WTC11 (cell line): Measurements from ENCODE around the gene MESD. TPM values are rescaled to one million over a fixed set of nuclear protein-coding genes. Genes with fewer than 3 reads are reported as not detected.

Source experiments
- ATAC-seq: fragments of 200-7000 bp; cut with Tn5 transposase; 2 replicates; pipeline ENCODE4 v1.10.0; 2021; ENCODE audit warnings: mild to moderate bottlenecking, moderate library complexity
- CTCF ChIA-PET: fragments of 300-600 bp; sonication (Branson Sonifier 250); formaldehyde crosslinking; loops from one replicate; lab custom pipeline; 2021; ENCODE audit warnings: antibody characterized with exemption; lab: Charles Lee
- POLR2A ChIA-PET: fragments of 350-600 bp; sonication (Branson Sonifier 250); formaldehyde crosslinking; loops from one replicate; lab custom pipeline; 2021; ENCODE audit warnings: antibody characterized with exemption; lab: Charles Lee
- DNase-seq: peaks from one replicate; pipeline ENCODE4 v3.0.0; 2021; ENCODE audit warnings: low spot score
- H3K27ac Mint-ChIP-seq: 2 replicates; pipeline ENCODE4 v1.8.0; 2021; ENCODE audit warnings: mixed read lengths
- H3K27me3 Mint-ChIP-seq: 2 replicates; pipeline ENCODE4 v1.8.0; 2021; ENCODE audit warnings: low read depth, mild to moderate bottlenecking, moderate library complexity, mixed read lengths
- H3K36me3 Mint-ChIP-seq: 2 replicates; pipeline ENCODE4 v1.8.0; 2021; ENCODE audit warnings: mixed read lengths
- H3K4me1 Mint-ChIP-seq: 2 replicates; pipeline ENCODE4 v1.8.0; 2022; ENCODE audit warnings: mixed read lengths
- H3K4me3 Mint-ChIP-seq: 2 replicates; pipeline ENCODE4 v1.8.0; 2021; ENCODE audit warnings: mild to moderate bottlenecking, moderate library complexity, mixed read lengths
- H3K9me3 Mint-ChIP-seq: 2 replicates; pipeline ENCODE4 v1.8.0; 2021; ENCODE audit warnings: mixed read lengths
- ATF1 ChIP-seq: sonication (generic); formaldehyde crosslinking; IDR thresholded peaks from 2 replicates; pipeline ENCODE4 v1.8.1; 2023; ENCODE audit warnings: mild to moderate bottlenecking, moderate library complexity, missing genetic modification reagents
- ATF3 ChIP-seq: sonication (generic); formaldehyde crosslinking; conservative IDR thresholded peaks from 2 replicates; pipeline ENCODE4 v1.8.1; 2022; ENCODE audit warnings: mild to moderate bottlenecking, missing genetic modification reagents
- ATF6 ChIP-seq: sonication (generic); formaldehyde crosslinking; IDR thresholded peaks from 2 replicates; pipeline ENCODE4 v1.8.1; 2023; ENCODE audit warnings: mild to moderate bottlenecking, missing genetic modification reagents
- CBFB ChIP-seq: sonication (generic); formaldehyde crosslinking; IDR thresholded peaks from 2 replicates; pipeline ENCODE4 v1.8.1; 2022; ENCODE audit warnings: mild to moderate bottlenecking, low read depth, missing genetic modification reagents
- ELF4 ChIP-seq: sonication (generic); formaldehyde crosslinking; IDR thresholded peaks from 2 replicates; pipeline ENCODE4 v1.8.1; 2022; ENCODE audit warnings: low read depth, mild to moderate bottlenecking, moderate library complexity, missing genetic modification reagents
- ESRRA ChIP-seq: sonication (generic); formaldehyde crosslinking; IDR thresholded peaks from 2 replicates; pipeline ENCODE4 v1.8.1; 2022; ENCODE audit warnings: mild to moderate bottlenecking, missing genetic modification reagents, borderline replicate concordance
- FOXJ3 ChIP-seq: sonication (generic); formaldehyde crosslinking; IDR thresholded peaks from 2 replicates; pipeline ENCODE4 v1.9.0; 2021; ENCODE audit warnings: missing genetic modification reagents, mild to moderate bottlenecking, borderline replicate concordance
- FOXP4 ChIP-seq: sonication (generic); formaldehyde crosslinking; IDR thresholded peaks from 2 replicates; pipeline ENCODE4 v1.8.0; 2022; ENCODE audit warnings: mild to moderate bottlenecking, missing genetic modification reagents
- GRHL2 ChIP-seq: fragments of 250-450 bp; sonication (Bioruptor Pico); IDR thresholded peaks from 2 replicates; pipeline ENCODE4 v1.8.0; 2022; ENCODE audit warnings: mild to moderate bottlenecking, moderate library complexity; ENCODE audit not compliant: insufficient replicate concordance, severe bottlenecking
- GTF2I ChIP-seq: fragments of 250-450 bp; sonication (Bioruptor Pico); conservative IDR thresholded peaks from 2 replicates; pipeline ENCODE4 v1.4.0; 2021; ENCODE audit warnings: mild to moderate bottlenecking
- MAX ChIP-seq: sonication (generic); formaldehyde crosslinking; IDR thresholded peaks from 2 replicates; pipeline ENCODE4 v1.8.0; 2022; ENCODE audit warnings: mild to moderate bottlenecking, missing genetic modification reagents
- NFATC4 ChIP-seq: fragments of 250-450 bp; sonication (Bioruptor Pico); IDR thresholded peaks from 2 replicates; pipeline ENCODE4 v1.9.0; 2021; ENCODE audit warnings: mild to moderate bottlenecking
- NR2C2 ChIP-seq: sonication (generic); formaldehyde crosslinking; IDR thresholded peaks from 2 replicates; pipeline ENCODE4 v1.8.0; 2022; ENCODE audit warnings: mild to moderate bottlenecking, missing genetic modification reagents
- PRDM15 ChIP-seq: sonication (generic); formaldehyde crosslinking; IDR thresholded peaks from 2 replicates; pipeline ENCODE4 v1.8.0; 2022; ENCODE audit warnings: missing genetic modification reagents
- RELA ChIP-seq: sonication (generic); formaldehyde crosslinking; IDR thresholded peaks from 2 replicates; pipeline ENCODE4 v1.8.1; 2022; ENCODE audit warnings: missing genetic modification reagents, mild to moderate bottlenecking, borderline replicate concordance
- RORB ChIP-seq: fragments of 250-450 bp; sonication (Bioruptor Pico); IDR thresholded peaks from 2 replicates; pipeline ENCODE4 v1.9.0; 2021; ENCODE audit warnings: mild to moderate bottlenecking
- SMAD4 ChIP-seq: sonication (generic); formaldehyde crosslinking; IDR thresholded peaks from 2 replicates; pipeline ENCODE4 v1.8.0; 2022; ENCODE audit warnings: mild to moderate bottlenecking, missing genetic modification reagents
- TEAD1 ChIP-seq: sonication (generic); formaldehyde crosslinking; IDR thresholded peaks from 2 replicates; pipeline ENCODE4 v1.8.0; 2022; ENCODE audit warnings: mild to moderate bottlenecking, missing genetic modification reagents
- ZMAT4 ChIP-seq: fragments of 250-450 bp; sonication (Bioruptor Pico); IDR thresholded peaks from 2 replicates; pipeline ENCODE4 v1.9.0; 2021; ENCODE audit warnings: mild to moderate bottlenecking
- ZNF121 ChIP-seq: sonication (generic); formaldehyde crosslinking; IDR thresholded peaks from 2 replicates; pipeline ENCODE4 v1.8.0; 2023; ENCODE audit warnings: missing genetic modification reagents
- ZNF232 ChIP-seq: sonication (generic); formaldehyde crosslinking; IDR thresholded peaks from 2 replicates; pipeline ENCODE4 v1.8.0; 2022; ENCODE audit warnings: mild to moderate bottlenecking, missing genetic modification reagents
- total RNA-seq: library from RNA; stranded (reverse); gene quantifications from 3 replicates; pipeline ENCODE4 v1.2.3, GENCODE V29; 2021

Gene MESD
- total RNA-seq, 1 experiment from 2014 or later, result 28.3 TPM

- no peak for DNase-seq
- CTCF ChIA-PET, result no interaction called here
- peaks cover 11% of the 10 kb centered on the region for H3K36me3 Mint-ChIP-seq
- H3K27ac Mint-ChIP-seq, result no peak overlapping the region
- POLR2A ChIA-PET, result interaction anchor here (0.6 kb wide), 1 partner anchor 188 kb away, joined by 9 read pairs; no protein-coding TSS in a partner anchor
- H3K4me3 Mint-ChIP-seq, result no peak overlapping the region
- peaks cover 26% of the 10 kb centered on the region for H3K9me3 Mint-ChIP-seq
- TF ChIP-seq ATF6 (CRISPR knock-in tag), result no peak
- no peak for TF ChIP-seq CBFB (CRISPR knock-in tag)
- no peak for TF ChIP-seq GTF2I (CRISPR knock-in tag)
- no peak for ATAC-seq
- peaks cover 11% of the 10 kb centered on the region for H3K4me1 Mint-ChIP-seq
- no peaks in the 10 kb centered on the region; the same call in 1 of the 2 replicates for H3K27me3 Mint-ChIP-seq
These were observed 42.7 kb upstream of the MESD start for GRCh38 chr15:81032355-81032754.

- ATAC-seq (no peak), DNase-seq (no peak)
- no peaks in the 10 kb centered on the region; the same call in 1 of the 2 replicates for H3K27me3 Mint-ChIP-seq
- H3K36me3 Mint-ChIP-seq, result peaks cover 11% of the 10 kb centered on the region
- ChIA-PET POLR2A (no interaction called here), CTCF (no interaction called here)
- no peak overlapping the region for H3K27ac Mint-ChIP-seq
- H3K9me3 Mint-ChIP-seq, result peaks cover 26% of the 10 kb centered on the region
- TF ChIP-seq RELA (CRISPR knock-in tag), result no peak
- TF ChIP-seq ZNF232, result no peak
- TF ChIP-seq ZMAT4, result no peak
- no peak for TF ChIP-seq GRHL2 (CRISPR knock-in tag)
- TF ChIP-seq ESRRA (CRISPR knock-in tag), result no peak
- H3K4me1 Mint-ChIP-seq, result peaks cover 11% of the 10 kb centered on the region
- no peak overlapping the region for H3K4me3 Mint-ChIP-seq
These were observed 41.6 kb upstream of the MESD start for GRCh38 chr15:81031203-81031602.

- H3K27me3 Mint-ChIP-seq, result no peaks in the 10 kb centered on the region; the same call in 1 of the 2 replicates
- peaks cover 11% of the 10 kb centered on the region for H3K36me3 Mint-ChIP-seq
- peaks cover 26% of the 10 kb centered on the region for H3K9me3 Mint-ChIP-seq
- no peak overlapping the region for H3K27ac Mint-ChIP-seq
- ChIA-PET CTCF (no interaction called here), POLR2A (no interaction called here)
- no peak for DNase-seq
- H3K4me3 Mint-ChIP-seq, result no peak overlapping the region
- TF ChIP-seq NR2C2, result no peak
- no peak for TF ChIP-seq ELF4 (CRISPR knock-in tag)
- no peak for TF ChIP-seq TEAD1 (CRISPR knock-in tag)
- TF ChIP-seq ATF1, result no peak
- TF ChIP-seq PRDM15 (CRISPR knock-in tag), result no peak
- no peak for TF ChIP-seq FOXP4 (CRISPR knock-in tag)
- TF ChIP-seq CBFB (CRISPR knock-in tag), result no peak
- no peak for TF ChIP-seq RORB (CRISPR knock-in tag)
- TF ChIP-seq FOXJ3 (CRISPR knock-in tag), result no peak
- TF ChIP-seq MAX (CRISPR knock-in tag), result no peak
- no peak for TF ChIP-seq SMAD4 (CRISPR knock-in tag)
- TF ChIP-seq NFATC4, result no peak
- TF ChIP-seq ZNF121 (CRISPR knock-in tag), result no peak
- TF ChIP-seq ATF3 (CRISPR knock-in tag), result no peak
- TF ChIP-seq, all 79 proteins: peak for 0
- peaks cover 11% of the 10 kb centered on the region for H3K4me1 Mint-ChIP-seq
- no peak for ATAC-seq
These were observed 40.7 kb upstream of the MESD start for GRCh38 chr15:81030301-81030750.
